GM12875 (cell line): ENCODE data around the gene S100Z.
"Not testable (repeated sequence)": the region's sequence is repeated elsewhere in the genome, so short reads cannot be mapped to it uniquely, and the experiment has no call there.

Experiments
- H3K4me3 ChIP-seq: one replicate; pipeline ENCODE4 v1.5.1; 2011; ENCODE audit warnings: low read depth, low read length, control low read depth
- TF ChIP-seq, protein P1 (sequence below): IDR thresholded peaks from 2 replicates; pipeline ENCODE4 v1.5.1; 2011; ENCODE audit warnings: low read depth, mild to moderate bottlenecking, control low read depth, inconsistent platforms, low read length, moderate library complexity, borderline replicate concordance; ENCODE audit not compliant: insufficient read depth

Gene S100Z

GRCh38 chr5:76818844-76819831 is 30.7 kb upstream of the S100Z start, which contains the start of gene F2RL1:
TSS of gene F2RL1 (plus strand) at chr5:76819030. CDS start at chr5:76819183, 153 bp downstream.
- TF ChIP-seq, protein P1, sequence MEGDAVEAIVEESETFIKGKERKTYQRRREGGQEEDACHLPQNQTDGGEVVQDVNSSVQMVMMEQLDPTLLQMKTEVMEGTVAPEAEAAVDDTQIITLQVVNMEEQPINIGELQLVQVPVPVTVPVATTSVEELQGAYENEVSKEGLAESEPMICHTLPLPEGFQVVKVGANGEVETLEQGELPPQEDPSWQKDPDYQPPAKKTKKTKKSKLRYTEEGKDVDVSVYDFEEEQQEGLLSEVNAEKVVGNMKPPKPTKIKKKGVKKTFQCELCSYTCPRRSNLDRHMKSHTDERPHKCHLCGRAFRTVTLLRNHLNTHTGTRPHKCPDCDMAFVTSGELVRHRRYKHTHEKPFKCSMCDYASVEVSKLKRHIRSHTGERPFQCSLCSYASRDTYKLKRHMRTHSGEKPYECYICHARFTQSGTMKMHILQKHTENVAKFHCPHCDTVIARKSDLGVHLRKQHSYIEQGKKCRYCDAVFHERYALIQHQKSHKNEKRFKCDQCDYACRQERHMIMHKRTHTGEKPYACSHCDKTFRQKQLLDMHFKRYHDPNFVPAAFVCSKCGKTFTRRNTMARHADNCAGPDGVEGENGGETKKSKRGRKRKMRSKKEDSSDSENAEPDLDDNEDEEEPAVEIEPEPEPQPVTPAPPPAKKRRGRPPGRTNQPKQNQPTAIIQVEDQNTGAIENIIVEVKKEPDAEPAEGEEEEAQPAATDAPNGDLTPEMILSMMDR = no peak
- H3K4me3 ChIP-seq = peak within 1 kb of the TSS; percentile 58

DNA sequence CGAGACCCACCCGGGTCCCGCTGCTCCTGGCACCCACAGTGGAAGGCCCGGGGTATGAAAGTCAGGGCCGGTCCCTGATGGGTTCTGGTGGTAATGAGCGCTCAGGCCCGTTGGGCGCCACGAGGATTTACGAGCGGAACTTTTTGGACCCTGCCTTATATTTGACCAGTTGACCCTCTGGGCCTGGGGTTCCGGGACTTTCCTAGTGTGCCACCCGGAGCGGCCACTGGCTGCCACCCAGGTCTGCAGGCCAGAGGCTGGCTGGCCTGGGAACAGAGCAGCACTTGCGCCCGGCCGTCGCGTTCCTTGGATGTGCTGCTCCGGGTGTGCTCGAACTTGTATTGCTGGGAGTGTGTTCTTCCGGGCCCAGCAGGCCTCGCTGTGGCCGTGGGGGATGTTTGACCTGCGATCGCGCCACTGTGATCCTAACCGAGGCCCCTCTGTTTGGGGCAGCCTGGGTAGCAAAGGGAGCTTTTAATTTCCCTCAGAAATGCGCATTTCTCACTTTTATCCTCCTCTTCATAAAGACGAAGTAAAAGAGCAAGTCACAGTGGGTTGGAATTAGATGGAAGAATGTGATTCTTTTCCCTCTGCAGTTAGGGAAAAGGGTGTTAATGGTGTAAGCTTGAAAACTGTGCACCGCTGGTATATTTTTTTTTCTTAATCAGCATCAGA is 29.8 kb upstream of the S100Z start:
- no peak overlapping the region for H3K4me3 ChIP-seq
- TF ChIP-seq, protein P1 = no peak

- H3K4me3 ChIP-seq = no peak overlapping the region
- TF ChIP-seq, protein P1 = no peak
Measured at GRCh38 chr5:76820526-76820890, 29.3 kb upstream of the S100Z start.

- TF ChIP-seq, protein P1 = no peak
- H3K4me3 ChIP-seq = no peak overlapping the region
Measured at GRCh38 chr5:76821136-76821535, 28.7 kb upstream of the S100Z start.

DNA sequence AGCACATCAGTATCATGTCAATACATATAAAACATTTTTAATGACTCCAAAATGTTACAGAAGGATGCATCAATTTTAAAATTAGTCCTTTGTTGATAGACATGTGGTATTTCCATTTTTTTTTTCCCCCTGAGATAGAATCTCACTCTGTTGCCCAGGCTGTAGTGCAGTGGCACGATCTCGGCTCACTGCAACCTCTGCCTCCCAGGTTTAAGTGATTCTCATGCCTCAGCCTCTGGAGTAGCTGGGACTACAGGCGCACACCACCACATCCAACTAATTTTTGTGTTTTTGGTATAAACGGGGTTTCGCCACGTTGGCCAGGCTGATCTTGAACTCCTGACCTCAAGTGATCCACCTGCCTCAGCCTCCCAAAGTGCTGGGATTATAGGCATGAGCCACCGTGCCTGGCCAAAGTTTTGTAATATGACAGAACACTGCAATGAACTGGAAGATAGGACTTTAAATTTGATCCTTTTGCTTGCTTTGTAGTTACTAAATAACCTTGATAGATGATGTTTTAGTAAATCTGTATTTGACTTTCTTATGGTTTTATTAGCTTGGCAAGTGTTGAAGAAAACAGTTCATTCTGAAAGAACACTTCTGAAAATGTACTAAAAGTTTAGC is 27.6 kb upstream of the S100Z start:
- not testable (repeated sequence) for H3K4me3 ChIP-seq

- H3K4me3 ChIP-seq = not testable (repeated sequence)
Measured at GRCh38 chr5:76826416-76826815, 23.4 kb upstream of the S100Z start.

GRCh38 chr5:76831110-76831452 is 18.7 kb upstream of the S100Z start:
- TF ChIP-seq, protein P1 = no peak
- no peak overlapping the region for H3K4me3 ChIP-seq

DNA sequence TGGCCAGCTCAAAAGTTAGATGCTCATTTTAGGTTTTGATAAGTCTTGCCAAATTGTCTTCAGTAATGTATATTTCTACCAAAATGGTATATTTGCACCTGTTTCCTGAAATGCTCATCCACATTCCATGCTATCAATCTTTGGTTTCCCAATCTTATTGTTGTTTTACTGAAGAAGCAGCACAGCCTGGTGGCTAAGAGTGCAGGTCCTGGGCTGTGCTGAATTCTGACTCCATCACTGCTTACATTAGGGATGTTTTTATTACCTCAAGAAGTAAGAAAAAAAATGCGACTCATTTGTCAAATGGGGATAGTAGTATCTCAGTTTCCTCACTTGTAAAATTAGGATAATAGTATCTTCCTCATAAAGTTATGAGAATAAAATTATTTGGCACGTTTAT is 13.6 kb upstream of the S100Z start:
- TF ChIP-seq, protein P1 = no peak
- H3K4me3 ChIP-seq = no peak overlapping the region
